SK-N-SH treated with all-trans-retinoic acid at 6 μM for 48 hours (cell line): ENCODE measurements around the gene KCNS1.

ENCODE experiments used
- ATAC-seq: fragments of 200-7000 bp; cut with Tn5 transposase; 3 replicates; pipeline ENCODE4 v1.9.1; 2020; ENCODE audit warnings: mild to moderate bottlenecking, moderate library complexity
- PATZ1 ChIP-seq: fragments of 250-450 bp; sonication (Bioruptor Pico); IDR thresholded peaks from 2 replicates; pipeline ENCODE4 v1.8.0; 2020; ENCODE audit warnings: mild to moderate bottlenecking, moderate library complexity, borderline replicate concordance
- ZNF70 ChIP-seq: fragments of 450-650 bp; formaldehyde crosslinking; IDR thresholded peaks from 2 replicates; pipeline ENCODE4 v1.5.0; 2020; ENCODE audit warnings: mild to moderate bottlenecking, moderate library complexity

The KCNS1 gene

GRCh38 chr20:45042978-45043377 is 57.9 kb downstream of the KCNS1 start:
- TF ChIP-seq ZNF70 (0 out of 2 replicates have a peak, but pooled peaks have one; percentile 23), PATZ1 (CRISPR knock-in tag) (no peak)
- TF ChIP-seq, all 23 proteins: peak for 1
- ATAC-seq: no peak
